Glutamatergic neuron (in vitro differentiated cells): ENCODE results near the gene KIRREL3. TPM values are rescaled to one million over a fixed set of nuclear protein-coding genes. Genes with fewer than 3 reads are reported as not detected.
"Not testable (repeated sequence)": the region's sequence is repeated elsewhere in the genome, so short reads cannot be mapped to it uniquely, and the experiment has no call there.

Experiments used
- DNase-seq: peaks from one replicate; pipeline ENCODE4 v3.0.0; 2022
- H3K27ac Mint-ChIP-seq: one replicate; pipeline ENCODE4 v1.8.0; 2020; ENCODE audit warnings: mild to moderate bottlenecking, mixed read lengths, inconsistent platforms; ENCODE audit not compliant: unreplicated experiment
- H3K27me3 Mint-ChIP-seq: one replicate; pipeline ENCODE4 v1.8.0; 2020; ENCODE audit warnings: mild to moderate bottlenecking, moderate library complexity, mixed read lengths, inconsistent platforms; ENCODE audit not compliant: unreplicated experiment
- H3K36me3 Mint-ChIP-seq: one replicate; pipeline ENCODE4 v1.8.0; 2020; ENCODE audit warnings: mild to moderate bottlenecking, mixed read lengths, inconsistent platforms; ENCODE audit not compliant: unreplicated experiment
- H3K4me1 Mint-ChIP-seq: one replicate; pipeline ENCODE4 v1.8.0; 2020; ENCODE audit warnings: mild to moderate bottlenecking, low read depth, mixed read lengths, inconsistent platforms; ENCODE audit not compliant: unreplicated experiment
- H3K4me3 Mint-ChIP-seq: one replicate; pipeline ENCODE4 v1.8.0; 2020; ENCODE audit warnings: mild to moderate bottlenecking, mixed read lengths, inconsistent platforms; ENCODE audit not compliant: unreplicated experiment
- H3K9me3 Mint-ChIP-seq: one replicate; pipeline ENCODE4 v1.8.0; 2020; ENCODE audit warnings: mild to moderate bottlenecking, moderate library complexity, mixed read lengths, inconsistent platforms; ENCODE audit not compliant: unreplicated experiment
- microRNA-seq: library from miRNA; unstranded; fragments of <30 nt; microRNA quantifications from one replicate; pipeline ENCODE4, GENCODE V29; 2020; ENCODE audit not compliant: unreplicated experiment
- total RNA-seq: library from RNA; stranded (reverse); fragmentation: NEBNext Ultra II Directional; extraction: Animal tissue kit (Norgen Biotek cat#: 25700); gene quantifications from one replicate; pipeline ENCODE4 v1.2.1, GENCODE V29; 2021; ENCODE audit not compliant: unreplicated experiment
- TF ChIP-seq, protein P1 (sequence below): fragments of 200-600 bp; sonication (generic); IDR thresholded peaks from one replicate; pipeline ENCODE4 v1.5.0; 2021; ENCODE audit not compliant: partially characterized antibody, unreplicated experiment

The KIRREL3 gene
- total RNA-seq, 1 donor from 2014 or later, result 25.3 TPM

DNA sequence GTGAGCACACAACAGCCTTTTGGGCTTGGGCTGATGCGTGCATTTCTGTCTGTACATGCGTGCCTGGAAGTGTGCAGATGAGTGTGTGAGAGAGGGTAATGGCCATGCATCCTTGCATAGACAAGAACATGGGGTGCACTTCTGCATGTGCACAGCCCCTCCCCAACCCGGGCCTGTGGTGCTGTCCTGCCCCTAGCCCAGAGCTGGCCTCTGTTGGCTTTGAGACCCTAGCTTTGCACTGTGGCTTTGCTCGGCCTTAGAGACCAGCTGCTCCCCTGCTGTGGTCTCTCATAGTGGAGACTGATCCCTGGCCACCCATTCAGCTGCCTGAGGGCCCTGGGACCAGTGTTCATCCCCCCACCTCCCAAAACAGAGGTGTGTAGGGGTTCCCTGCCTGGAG is 619.7 kb downstream of the KIRREL3 start:
- H3K27ac Mint-ChIP-seq, result no peak overlapping the region
- H3K4me3 Mint-ChIP-seq, result no peak overlapping the region
- no peaks in the 10 kb centered on the region for H3K4me1 Mint-ChIP-seq
- H3K9me3 Mint-ChIP-seq, result peaks cover 2% of the 10 kb centered on the region
- TF ChIP-seq, protein P1, sequence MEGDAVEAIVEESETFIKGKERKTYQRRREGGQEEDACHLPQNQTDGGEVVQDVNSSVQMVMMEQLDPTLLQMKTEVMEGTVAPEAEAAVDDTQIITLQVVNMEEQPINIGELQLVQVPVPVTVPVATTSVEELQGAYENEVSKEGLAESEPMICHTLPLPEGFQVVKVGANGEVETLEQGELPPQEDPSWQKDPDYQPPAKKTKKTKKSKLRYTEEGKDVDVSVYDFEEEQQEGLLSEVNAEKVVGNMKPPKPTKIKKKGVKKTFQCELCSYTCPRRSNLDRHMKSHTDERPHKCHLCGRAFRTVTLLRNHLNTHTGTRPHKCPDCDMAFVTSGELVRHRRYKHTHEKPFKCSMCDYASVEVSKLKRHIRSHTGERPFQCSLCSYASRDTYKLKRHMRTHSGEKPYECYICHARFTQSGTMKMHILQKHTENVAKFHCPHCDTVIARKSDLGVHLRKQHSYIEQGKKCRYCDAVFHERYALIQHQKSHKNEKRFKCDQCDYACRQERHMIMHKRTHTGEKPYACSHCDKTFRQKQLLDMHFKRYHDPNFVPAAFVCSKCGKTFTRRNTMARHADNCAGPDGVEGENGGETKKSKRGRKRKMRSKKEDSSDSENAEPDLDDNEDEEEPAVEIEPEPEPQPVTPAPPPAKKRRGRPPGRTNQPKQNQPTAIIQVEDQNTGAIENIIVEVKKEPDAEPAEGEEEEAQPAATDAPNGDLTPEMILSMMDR, result no peak
- no peaks in the 10 kb centered on the region for H3K36me3 Mint-ChIP-seq
- no peaks in the 10 kb centered on the region for H3K27me3 Mint-ChIP-seq
- no peak for DNase-seq

DNA sequence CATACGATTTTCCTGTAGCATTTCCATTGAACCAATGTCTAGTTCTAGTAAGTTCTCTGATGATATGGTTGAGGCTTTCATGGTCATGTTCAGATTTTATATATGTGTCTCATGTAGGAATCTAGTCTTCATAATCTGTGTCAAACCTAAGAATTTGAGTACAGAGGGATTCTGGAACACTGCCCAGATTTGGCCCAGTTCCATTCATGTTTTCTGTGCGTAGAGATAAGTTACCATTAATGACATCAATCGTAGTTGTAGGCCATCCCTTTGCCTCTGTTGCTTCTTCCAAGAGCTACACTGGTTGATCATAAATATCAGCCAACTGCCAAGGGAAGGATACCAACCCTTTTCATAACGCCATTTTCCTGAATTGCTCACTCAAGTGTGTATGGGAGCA is 621.8 kb downstream of the KIRREL3 start:
- H3K27me3 Mint-ChIP-seq, result no peaks in the 10 kb centered on the region
- no peak overlapping the region for H3K27ac Mint-ChIP-seq
- TF ChIP-seq, protein P1, result no peak
- no peaks in the 10 kb centered on the region for H3K36me3 Mint-ChIP-seq
- H3K9me3 Mint-ChIP-seq, result no peaks in the 10 kb centered on the region
- no peak overlapping the region for H3K4me3 Mint-ChIP-seq
- DNase-seq, result no peak
- H3K4me1 Mint-ChIP-seq, result peaks cover 2% of the 10 kb centered on the region

DNA sequence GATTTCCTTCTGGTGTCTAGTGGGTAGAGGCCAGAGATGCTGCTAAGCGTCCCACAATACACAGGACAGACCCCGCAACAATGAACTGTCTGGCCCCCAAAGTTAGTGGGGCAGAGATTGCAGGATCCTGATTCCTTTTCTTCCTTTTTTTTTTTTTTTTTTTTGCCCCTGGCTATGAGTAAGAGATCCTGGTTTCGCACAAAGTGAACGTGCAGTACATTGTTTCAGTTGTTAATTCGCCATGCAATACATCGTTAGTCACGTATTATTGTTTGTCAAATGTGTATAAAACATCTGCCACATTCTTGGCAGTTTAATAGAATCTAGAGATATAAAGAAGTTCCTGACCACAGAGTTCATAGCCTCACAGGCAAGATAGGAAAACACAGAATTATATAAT is 624.8 kb downstream of the KIRREL3 start:
- no peak overlapping the region for H3K27ac Mint-ChIP-seq
- no peaks in the 10 kb centered on the region for H3K36me3 Mint-ChIP-seq
- DNase-seq, result no peak
- TF ChIP-seq, protein P1, result no peak
- no peaks in the 10 kb centered on the region for H3K27me3 Mint-ChIP-seq
- H3K9me3 Mint-ChIP-seq, result no peaks in the 10 kb centered on the region
- H3K4me1 Mint-ChIP-seq, result peaks cover 2% of the 10 kb centered on the region
- no peak overlapping the region for H3K4me3 Mint-ChIP-seq

- H3K9me3 Mint-ChIP-seq, result not testable (repeated sequence)
These were observed 625.8 kb downstream of the KIRREL3 start for GRCh38 chr11:126374562-126375300.

DNA sequence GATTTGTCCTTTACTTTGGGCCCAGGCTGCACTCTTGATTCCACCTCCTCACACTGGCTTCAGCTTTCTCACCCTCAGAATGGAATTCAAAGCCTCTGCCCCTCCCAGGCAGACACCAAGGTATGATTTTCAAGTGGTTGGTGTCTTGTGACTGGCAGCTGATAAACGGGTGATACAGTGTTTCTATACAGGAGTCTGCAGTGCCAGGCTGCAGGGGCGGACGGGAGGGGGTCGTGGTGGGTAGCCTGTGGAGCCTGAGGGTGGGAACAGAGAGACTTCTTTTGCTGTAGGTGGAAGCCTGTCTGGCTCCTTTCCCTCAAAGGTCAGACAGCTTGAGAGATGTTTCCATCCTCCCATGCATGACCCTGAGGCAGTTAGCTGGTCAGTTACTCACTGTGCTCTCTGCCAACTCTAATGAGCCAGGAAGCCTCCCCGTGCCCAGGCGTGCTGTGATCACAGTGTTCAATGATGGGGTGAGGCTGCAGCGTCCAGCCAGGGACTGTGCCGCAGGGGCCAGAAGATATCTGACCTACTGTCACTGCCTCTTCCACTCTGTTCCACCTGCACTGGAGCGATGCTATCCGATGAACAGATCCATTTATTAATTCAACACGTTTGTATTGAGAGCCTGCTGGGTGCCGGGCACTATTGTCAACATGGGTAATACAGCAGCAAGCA is 627.0 kb downstream of the KIRREL3 start:
- not testable (repeated sequence) for H3K9me3 Mint-ChIP-seq, H3K36me3 Mint-ChIP-seq, H3K27me3 Mint-ChIP-seq, H3K4me3 Mint-ChIP-seq, DNase-seq, H3K4me1 Mint-ChIP-seq, H3K27ac Mint-ChIP-seq

More at GRCh38 chr11:126374562-126375300, 625.8 kb downstream of the KIRREL3 start:
- H3K27me3 Mint-ChIP-seq, DNase-seq, H3K36me3 Mint-ChIP-seq, H3K27ac Mint-ChIP-seq, H3K4me1 Mint-ChIP-seq, H3K4me3 Mint-ChIP-seq: not testable (repeated sequence)

Small RNA genes within 50 kb of the gene (microRNA-seq; reads per million reads assigned to microRNA genes)
- gene MIR3167, result 0.83 reads per million
